ENCODE results near the gene SUGP1. TPM values are rescaled to one million over a fixed set of nuclear protein-coding genes. Genes with fewer than 3 reads are reported as not detected.

SUGP1 gene
- total and polyA plus RNA-seq, 4 donors, result 11.2 to 18.9 (median 14.8) TPM

DNA sequence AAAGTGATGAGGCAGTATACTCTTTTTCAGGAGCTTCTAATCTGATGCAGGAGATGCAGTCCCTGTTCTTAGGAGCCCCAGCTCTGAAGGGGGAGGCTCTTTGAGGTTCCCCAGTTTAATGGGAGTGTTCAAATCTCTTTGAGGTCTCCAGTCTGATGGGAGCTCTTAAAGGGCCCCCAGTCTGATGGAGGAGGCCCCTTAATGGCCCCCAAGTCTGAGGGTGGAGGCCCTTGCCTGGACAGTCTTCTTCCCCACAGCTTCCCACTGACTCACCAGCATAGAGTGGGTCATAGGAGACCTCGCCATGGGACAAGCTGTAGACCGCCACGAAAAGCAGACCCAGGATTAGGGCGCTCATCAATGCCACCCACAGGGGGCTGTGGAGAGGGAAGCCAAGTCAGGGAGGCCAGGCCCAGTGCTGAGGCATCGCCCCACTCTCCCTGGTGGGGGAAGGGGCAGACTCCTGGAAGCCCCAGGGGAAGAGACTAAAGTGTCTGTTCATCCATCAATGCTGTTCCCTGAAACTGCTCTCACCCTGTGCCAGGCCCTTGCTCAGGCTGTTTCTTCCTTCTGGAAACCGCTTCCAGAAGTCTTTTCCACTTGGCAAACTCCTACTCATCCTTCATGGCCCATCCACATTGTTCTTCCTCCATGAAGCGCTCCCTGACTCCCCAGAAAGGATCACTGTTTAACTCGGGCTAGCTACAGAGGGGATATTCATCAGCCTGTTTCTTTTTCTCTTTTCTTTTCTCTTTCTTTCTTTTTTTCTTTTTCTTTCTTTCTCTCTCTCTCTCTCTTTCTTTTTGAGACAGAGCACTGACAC is 49.3 kb downstream of the SUGP1 start:
- Histone ChIP-seq H3K36me3 (ENCODE audit: control insufficient read depth in 4 of 4, insufficient read depth in 3 of 4, low read depth in 1 of 4, low read length in 3 of 4) (peaks cover 0 to 12% (median 5%) of the 10 kb centered on the region in 4 donors), H3K9me3 (ENCODE audit: control insufficient read depth in 4 of 4, low read length in 3 of 4) (no peaks in the 10 kb centered on the region), H3K27ac (ENCODE audit: low read depth in 1 of 2, low read length in 2 of 2) (no peak overlapping the region), H3K4me1 (ENCODE audit: control insufficient read depth in 4 of 4, insufficient read depth in 4 of 4, low read length in 3 of 4) (peaks cover 14 to 41% (median 33%) of the 10 kb centered on the region in 4 donors), H3K27me3 (ENCODE audit: control insufficient read depth in 4 of 4, insufficient read depth in 4 of 4, low read length in 3 of 4) (no peaks in the 10 kb centered on the region), H3K9ac (ENCODE audit: low read depth in 1 of 2, low read length in 2 of 2) (no peak overlapping the region), H3K4me3 (ENCODE audit: low read depth in 1 of 3, low read length in 3 of 3) (no peak overlapping the region)
- DNase-seq (ENCODE audit: low spot score), result no peak
- TF ChIP-seq YY1 (IDR thresholded peaks at IDR 0.05) (no peak), RAD21 (IDR thresholded peaks at IDR 0.05) (no peak), FOXA2 (IDR thresholded peaks at IDR 0.05) (no peak), EGR1 (IDR thresholded peaks at IDR 0.05; ENCODE audit: low read depth in 2 of 2) (no peak), HNF4G (IDR thresholded peaks at IDR 0.05) (no peak), SP1 (IDR thresholded peaks at IDR 0.05) (no peak), HNF4A (conservative IDR thresholded peaks at IDR 0.05) (no peak), CTCF (IDR thresholded peaks at IDR 0.05; ENCODE audit: low read depth, low read length, missing input control) (no peak)
- TF ChIP-seq, protein P1, sequence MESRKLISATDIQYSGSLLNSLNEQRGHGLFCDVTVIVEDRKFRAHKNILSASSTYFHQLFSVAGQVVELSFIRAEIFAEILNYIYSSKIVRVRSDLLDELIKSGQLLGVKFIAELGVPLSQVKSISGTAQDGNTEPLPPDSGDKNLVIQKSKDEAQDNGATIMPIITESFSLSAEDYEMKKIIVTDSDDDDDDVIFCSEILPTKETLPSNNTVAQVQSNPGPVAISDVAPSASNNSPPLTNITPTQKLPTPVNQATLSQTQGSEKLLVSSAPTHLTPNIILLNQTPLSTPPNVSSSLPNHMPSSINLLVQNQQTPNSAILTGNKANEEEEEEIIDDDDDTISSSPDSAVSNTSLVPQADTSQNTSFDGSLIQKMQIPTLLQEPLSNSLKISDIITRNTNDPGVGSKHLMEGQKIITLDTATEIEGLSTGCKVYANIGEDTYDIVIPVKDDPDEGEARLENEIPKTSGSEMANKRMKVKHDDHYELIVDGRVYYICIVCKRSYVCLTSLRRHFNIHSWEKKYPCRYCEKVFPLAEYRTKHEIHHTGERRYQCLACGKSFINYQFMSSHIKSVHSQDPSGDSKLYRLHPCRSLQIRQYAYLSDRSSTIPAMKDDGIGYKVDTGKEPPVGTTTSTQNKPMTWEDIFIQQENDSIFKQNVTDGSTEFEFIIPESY (IDR thresholded peaks at IDR 0.05), result no peak
- 96% methylated on average over 8 of the region's 8 CpGs for WGBS

GRCh38 chr19:19269952-19270694 is 50.2 kb downstream of the SUGP1 start:
- WGBS, result 79% methylated on average over 18 of the region's 18 CpGs
- TF ChIP-seq YY1 (IDR thresholded peaks at IDR 0.05), result no peak
- no peak for TF ChIP-seq FOXA2 (IDR thresholded peaks at IDR 0.05)
- TF ChIP-seq RXRA (IDR thresholded peaks at IDR 0.05), result no peak
- no peak for TF ChIP-seq GABPA (IDR thresholded peaks at IDR 0.05 in 1 of 2, conservative IDR thresholded peaks at IDR 0.05 in 1 of 2)
- TF ChIP-seq CTCF (IDR thresholded peaks at IDR 0.05; ENCODE audit: low read depth, low read length, missing input control), result no peak
- TF ChIP-seq NR2F2 (IDR thresholded peaks at IDR 0.05), result no peak
- no peak for TF ChIP-seq MAX (IDR thresholded peaks at IDR 0.05)
- TF ChIP-seq, protein P2, sequence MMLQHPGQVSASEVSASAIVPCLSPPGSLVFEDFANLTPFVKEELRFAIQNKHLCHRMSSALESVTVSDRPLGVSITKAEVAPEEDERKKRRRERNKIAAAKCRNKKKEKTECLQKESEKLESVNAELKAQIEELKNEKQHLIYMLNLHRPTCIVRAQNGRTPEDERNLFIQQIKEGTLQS (IDR thresholded peaks at IDR 0.05), result no peak
- no peak for TF ChIP-seq SP1 (IDR thresholded peaks at IDR 0.05)
- TF ChIP-seq, protein P1 (IDR thresholded peaks at IDR 0.05), result no peak
- H3K4me1 ChIP-seq (ENCODE audit: control insufficient read depth in 4 of 4, insufficient read depth in 4 of 4, low read length in 3 of 4), result peaks cover 12 to 34% (median 28%) of the 10 kb centered on the region in 4 donors
- H3K9me3 ChIP-seq (ENCODE audit: control insufficient read depth in 4 of 4, low read length in 3 of 4), result no peaks in the 10 kb centered on the region
- H3K27ac ChIP-seq (ENCODE audit: low read depth in 1 of 2, low read length in 2 of 2), result no peak overlapping the region
- no peak overlapping the region for H3K9ac ChIP-seq (ENCODE audit: low read depth in 1 of 2, low read length in 2 of 2)
- no peak for DNase-seq (ENCODE audit: low spot score)
- no peaks in the 10 kb centered on the region for H3K27me3 ChIP-seq (ENCODE audit: control insufficient read depth in 4 of 4, insufficient read depth in 4 of 4, low read length in 3 of 4)
- peaks cover 0 to 14% (median 5%) of the 10 kb centered on the region in 4 donors for H3K36me3 ChIP-seq (ENCODE audit: control insufficient read depth in 4 of 4, insufficient read depth in 3 of 4, low read depth in 1 of 4, low read length in 3 of 4)
- no peak overlapping the region for H3K4me3 ChIP-seq (ENCODE audit: low read depth in 1 of 3, low read length in 3 of 3)
